ENCODE data around the gene SPARC.

- no peak for TF ChIP-seq EP300 (IDR thresholded peaks at IDR 0.05; ENCODE audit: borderline replicate concordance in 1 of 2, low read depth in 1 of 2, low read length in 1 of 2)
- no peak for TF ChIP-seq CTCF (IDR thresholded peaks at IDR 0.05)
- no peak for TF ChIP-seq REST (IDR thresholded peaks at IDR 0.05; ENCODE audit: low read depth, low read length)
- no peak for TF ChIP-seq USF2 (IDR thresholded peaks at IDR 0.05; ENCODE audit: borderline replicate concordance, low read depth, low read length)
Observed at GRCh38 chr5:151618907-151619306, 67.8 kb downstream of the SPARC start.
